ENCODE results near the gene CUEDC1. TPM values are rescaled to one million over a fixed set of nuclear protein-coding genes. Genes with fewer than 3 reads are reported as not detected.
A peak's percentile ranks its signal among the peaks of the same experiment; 100 is the strongest.

Gene CUEDC1
- total and polyA plus RNA-seq, 9 of the 15 experiments (the other 6 are each of a cell fraction or from before 2014, with no cell fraction given) = 0.20 to 4.1 (median 1.6) TPM; not detected in 1

GRCh38 chr17:57963149-57963511 is 7.9 kb upstream of the CUEDC1 start (continued):
- no peak for TF ChIP-seq PKNOX1 (IDR thresholded peaks at IDR 0.05)
- no peak for TF ChIP-seq TBP (optimal IDR thresholded peaks at IDR 0.05; ENCODE audit: low read depth, low read length)

GRCh38 chr17:57962279-57963148 is 7.3 kb upstream of the CUEDC1 start:
- no peak for DNase-seq (ENCODE audit: extremely low read depth in 1 of 4, low spot score in 3 of 4)
- Histone ChIP-seq H3K36me3 (ENCODE audit: control insufficient read depth, insufficient read depth, low read length) (no peaks in the 10 kb centered on the region), H3K4me3 (no peak overlapping the region), H3K79me2 (ENCODE audit: control insufficient read depth, insufficient read depth, low read length) (no peaks in the 10 kb centered on the region), H3K27ac (ENCODE audit: extremely low read depth, low read depth, low read length) (no peak overlapping the region), H3K4me1 (replicated peaks in 1 of 2; ENCODE audit: control insufficient read depth in 2 of 2, insufficient read depth in 2 of 2, low read length in 2 of 2) (no peaks in the 10 kb centered on the region), H3K4me2 (ENCODE audit: insufficient read depth, low read length) (no peak overlapping the region), H3K9ac (ENCODE audit: insufficient read depth in 1 of 2, low read depth in 2 of 2, low read length in 2 of 2) (no peak overlapping the region), H3K9me1 (ENCODE audit: control insufficient read depth, insufficient read depth, low read length) (no peaks in the 10 kb centered on the region), H2AFZ (ENCODE audit: low read depth, low read length) (no peak overlapping the region), H3K9me3 (replicated peaks; ENCODE audit: control insufficient read depth, insufficient read depth, low read depth, low read length) (no peaks in the 10 kb centered on the region), H4K20me1 (replicated peaks; ENCODE audit: control insufficient read depth, insufficient read depth, low read length) (no peaks in the 10 kb centered on the region), H3K27me3 (ENCODE audit: control insufficient read depth in 2 of 2, insufficient read depth in 2 of 2, low read length in 2 of 2) (peaks cover 45 to 73% of the 10 kb centered on the region in 2 experiments)
- ChIA-PET CTCF (ENCODE audit: low intra/inter-chr PET ratio) (interaction anchor here (0.6 kb wide), 1 partner anchor 25 kb away, joined by 4 read pairs; no protein-coding TSS in a partner anchor), POLR2A (interaction anchor here (1.4 to 1.8 kb wide), 2 partner anchors 10 kb away, joined by 3 to 4 read pairs; no protein-coding TSS in a partner anchor)
- FAIRE-seq = no peak
- in situ Hi-C loops (cut with MboI) = no loop called here
- intact Hi-C loops (cut with micrococcal nuclease) = no loop called here
- BruUV-seq (replicated peaks) = no TSS peak
- ATAC-seq = no peak
- 4% methylated on average over 7 of the region's 8 CpGs for WGBS (ENCODE audit: insufficient coverage, low coverage, missing lambda C conversion rate)
- TF ChIP-seq MEF2D (tag; conservative IDR thresholded peaks at IDR 0.05; ENCODE audit: low read depth) = no peak
- TF ChIP-seq, protein P1, sequence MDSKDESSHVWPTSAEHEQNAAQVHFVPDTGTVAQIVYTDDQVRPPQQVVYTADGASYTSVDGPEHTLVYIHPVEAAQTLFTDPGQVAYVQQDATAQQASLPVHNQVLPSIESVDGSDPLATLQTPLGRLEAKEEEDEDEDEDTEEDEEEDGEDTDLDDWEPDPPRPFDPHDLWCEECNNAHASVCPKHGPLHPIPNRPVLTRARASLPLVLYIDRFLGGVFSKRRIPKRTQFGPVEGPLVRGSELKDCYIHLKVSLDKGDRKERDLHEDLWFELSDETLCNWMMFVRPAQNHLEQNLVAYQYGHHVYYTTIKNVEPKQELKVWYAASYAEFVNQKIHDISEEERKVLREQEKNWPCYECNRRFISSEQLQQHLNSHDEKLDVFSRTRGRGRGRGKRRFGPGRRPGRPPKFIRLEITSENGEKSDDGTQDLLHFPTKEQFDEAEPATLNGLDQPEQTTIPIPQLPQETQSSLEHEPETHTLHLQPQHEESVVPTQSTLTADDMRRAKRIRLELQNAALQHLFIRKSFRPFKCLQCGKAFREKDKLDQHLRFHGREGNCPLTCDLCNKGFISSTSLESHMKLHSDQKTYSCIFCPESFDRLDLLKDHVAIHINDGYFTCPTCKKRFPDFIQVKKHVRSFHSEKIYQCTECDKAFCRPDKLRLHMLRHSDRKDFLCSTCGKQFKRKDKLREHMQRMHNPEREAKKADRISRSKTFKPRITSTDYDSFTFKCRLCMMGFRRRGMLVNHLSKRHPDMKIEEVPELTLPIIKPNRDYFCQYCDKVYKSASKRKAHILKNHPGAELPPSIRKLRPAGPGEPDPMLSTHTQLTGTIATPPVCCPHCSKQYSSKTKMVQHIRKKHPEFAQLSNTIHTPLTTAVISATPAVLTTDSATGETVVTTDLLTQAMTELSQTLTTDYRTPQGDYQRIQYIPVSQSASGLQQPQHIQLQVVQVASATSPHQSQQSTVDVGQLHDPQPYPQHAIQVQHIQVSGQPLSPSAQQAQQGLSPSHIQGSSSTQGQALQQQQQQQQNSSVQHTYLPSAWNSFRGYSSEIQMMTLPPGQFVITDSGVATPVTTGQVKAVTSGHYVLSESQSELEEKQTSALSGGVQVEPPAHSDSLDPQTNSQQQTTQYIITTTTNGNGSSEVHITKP (IDR thresholded peaks at IDR 0.05; ENCODE audit: partially characterized antibody) = no peak
- no peak for TF ChIP-seq CEBPB (tag; IDR thresholded peaks at IDR 0.05)
- no peak for TF ChIP-seq PCBP1 (IDR thresholded peaks at IDR 0.05; ENCODE audit: low read depth, low read length, poor library complexity, severe bottlenecking)
- TF ChIP-seq NFIX (CRISPR knock-in tag; IDR thresholded peaks at IDR 0.05; ENCODE audit: low read depth) = peak; percentile 93
- no peak for TF ChIP-seq STAT5B (CRISPR knock-in tag; IDR thresholded peaks at IDR 0.05)
- no peak for TF ChIP-seq NCOA6 (IDR thresholded peaks at IDR 0.05)
- TF ChIP-seq CHAMP1 (IDR thresholded peaks at IDR 0.05) = no peak
- no peak for TF ChIP-seq ZNF354B (CRISPR knock-in tag; IDR thresholded peaks at IDR 0.05)
- no peak for TF ChIP-seq ZNF212 (CRISPR knock-in tag; IDR thresholded peaks at IDR 0.05)
- no peak for TF ChIP-seq CHD4 (IDR thresholded peaks at IDR 0.05; ENCODE audit: insufficient read depth, insufficient replicate concordance, low read depth, low read length, poor library complexity, severe bottlenecking)
